ENCODE measurements around the gene NAT14.

NAT14 gene

DNA sequence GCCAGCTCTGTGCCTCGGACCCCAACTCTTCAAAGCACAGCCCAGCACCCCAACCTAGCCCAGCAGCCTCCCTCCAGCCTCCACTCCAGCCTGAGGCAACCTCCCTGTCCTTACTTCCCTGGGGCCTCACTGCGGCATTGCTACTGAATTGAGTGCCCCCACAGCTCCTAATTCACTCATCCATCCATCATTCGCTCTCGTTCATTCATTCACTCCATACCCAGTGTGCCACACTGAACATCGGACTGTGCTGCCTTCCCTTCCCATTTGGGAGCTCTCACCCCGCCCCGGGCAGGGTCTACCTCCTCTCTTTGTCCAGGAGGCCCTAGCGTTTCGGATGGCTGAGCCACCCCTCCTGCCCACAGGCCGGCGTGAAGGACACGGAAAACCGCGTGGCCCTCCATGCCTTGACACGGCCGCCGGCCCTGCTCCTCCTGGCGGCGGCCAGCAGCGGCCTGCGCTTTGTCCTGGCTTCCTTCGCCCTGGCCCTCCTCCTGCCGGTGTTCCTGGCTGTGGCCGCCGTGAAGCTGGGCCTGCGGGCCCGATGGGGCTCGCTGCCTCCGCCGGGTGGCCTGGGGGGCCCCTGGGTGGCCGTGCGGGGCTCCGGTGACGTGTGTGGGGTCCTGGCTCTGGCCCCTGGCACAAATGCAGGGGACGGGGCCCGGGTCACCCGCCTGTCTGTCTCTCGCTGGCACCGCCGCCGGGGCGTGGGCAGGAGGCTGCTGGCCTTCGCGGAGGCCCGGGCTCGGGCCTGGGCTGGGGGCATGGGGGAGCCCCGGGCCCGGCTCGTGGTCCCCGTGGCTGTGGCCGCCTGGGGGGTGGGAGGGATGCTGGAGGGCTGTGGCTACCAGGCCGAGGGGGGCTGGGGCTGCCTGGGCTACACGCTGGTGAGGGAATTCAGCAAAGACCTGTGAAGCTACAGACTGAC is 1.3 kb downstream of the NAT14 start:
- Histone ChIP-seq H3K4me3 (IDR thresholded peaks at IDR 0.05; ENCODE audit: insufficient read depth, low read depth, low read length) (no peak overlapping the region), H3K79me2 (ENCODE audit: insufficient read depth, low read depth) (no peaks in the 10 kb centered on the region), H3K4me1 (ENCODE audit: low read depth, poor library complexity, severe bottlenecking) (no peaks in the 10 kb centered on the region), H3K9ac (no peak overlapping the region), H4K20me1 (ENCODE audit: insufficient read depth) (no peaks in the 10 kb centered on the region), H3K27ac (no peak overlapping the region), H3K36me3 (ENCODE audit: insufficient read depth) (no peaks in the 10 kb centered on the region), H2AFZ (ENCODE audit: low read depth) (no peak overlapping the region), H3K4me2 (no peak overlapping the region), H3K27me3 (ENCODE audit: insufficient read depth, low read depth) (peaks cover 39% of the 10 kb centered on the region; the same call in 1 of the 2 replicates)
- TF ChIP-seq, protein P1, sequence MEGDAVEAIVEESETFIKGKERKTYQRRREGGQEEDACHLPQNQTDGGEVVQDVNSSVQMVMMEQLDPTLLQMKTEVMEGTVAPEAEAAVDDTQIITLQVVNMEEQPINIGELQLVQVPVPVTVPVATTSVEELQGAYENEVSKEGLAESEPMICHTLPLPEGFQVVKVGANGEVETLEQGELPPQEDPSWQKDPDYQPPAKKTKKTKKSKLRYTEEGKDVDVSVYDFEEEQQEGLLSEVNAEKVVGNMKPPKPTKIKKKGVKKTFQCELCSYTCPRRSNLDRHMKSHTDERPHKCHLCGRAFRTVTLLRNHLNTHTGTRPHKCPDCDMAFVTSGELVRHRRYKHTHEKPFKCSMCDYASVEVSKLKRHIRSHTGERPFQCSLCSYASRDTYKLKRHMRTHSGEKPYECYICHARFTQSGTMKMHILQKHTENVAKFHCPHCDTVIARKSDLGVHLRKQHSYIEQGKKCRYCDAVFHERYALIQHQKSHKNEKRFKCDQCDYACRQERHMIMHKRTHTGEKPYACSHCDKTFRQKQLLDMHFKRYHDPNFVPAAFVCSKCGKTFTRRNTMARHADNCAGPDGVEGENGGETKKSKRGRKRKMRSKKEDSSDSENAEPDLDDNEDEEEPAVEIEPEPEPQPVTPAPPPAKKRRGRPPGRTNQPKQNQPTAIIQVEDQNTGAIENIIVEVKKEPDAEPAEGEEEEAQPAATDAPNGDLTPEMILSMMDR (conservative IDR thresholded peaks at IDR 0.05; ENCODE audit: low read depth, low read length) = no peak

DNA sequence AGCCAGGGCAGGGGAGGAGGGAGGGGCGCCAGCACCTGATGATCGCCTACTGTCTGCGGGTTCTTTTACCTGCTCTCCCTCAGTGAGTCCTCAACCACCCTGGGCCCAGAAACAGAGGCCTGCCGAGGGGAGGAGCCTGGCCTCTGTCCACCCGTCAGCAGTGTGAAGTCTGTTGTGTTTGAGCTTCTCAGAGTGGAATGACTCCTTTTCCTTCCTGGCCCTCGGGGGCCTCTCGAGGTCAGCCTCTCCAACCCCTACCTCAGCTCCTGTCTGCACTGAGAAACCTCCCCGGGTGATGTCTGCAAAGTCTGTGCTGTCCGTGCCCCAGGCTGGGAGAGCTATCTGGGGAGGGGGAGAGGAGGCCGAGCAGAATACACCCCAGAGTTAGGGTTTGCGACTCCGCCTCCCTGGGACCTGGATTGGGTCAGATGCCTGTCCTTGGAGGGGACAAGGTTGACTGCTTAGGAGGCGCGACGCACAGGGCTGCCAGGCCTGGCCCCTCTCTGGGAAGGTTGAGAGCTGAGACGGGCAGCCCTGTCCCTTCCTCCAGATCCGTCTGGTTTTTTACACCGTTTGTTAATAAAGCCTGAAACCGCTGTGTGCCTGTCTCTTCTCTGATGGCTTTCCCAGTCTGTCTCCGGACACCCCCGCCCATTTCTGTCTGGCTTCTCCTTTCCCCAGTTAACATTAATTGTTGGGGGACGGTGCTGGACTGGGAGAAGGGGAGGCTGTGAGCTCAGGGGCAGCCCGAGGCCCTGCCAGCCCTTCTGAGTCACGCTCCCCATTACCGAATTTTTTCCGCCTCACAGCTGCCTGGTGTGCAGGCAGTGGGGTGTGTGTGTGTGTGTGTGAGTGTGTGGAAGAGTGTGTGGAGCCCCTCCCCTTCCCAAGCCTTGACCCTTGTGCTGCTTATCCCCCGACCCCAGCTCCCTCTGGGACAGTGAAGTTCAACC is 2.3 kb downstream of the NAT14 start:
- Histone ChIP-seq H3K4me3 (IDR thresholded peaks at IDR 0.05; ENCODE audit: insufficient read depth, low read depth, low read length) (no peak overlapping the region), H3K79me2 (ENCODE audit: insufficient read depth, low read depth) (no peaks in the 10 kb centered on the region), H3K27me3 (ENCODE audit: insufficient read depth, low read depth) (peaks cover 48% of the 10 kb centered on the region; the same call in 1 of the 2 replicates), H3K36me3 (ENCODE audit: insufficient read depth) (no peaks in the 10 kb centered on the region), H3K4me1 (ENCODE audit: low read depth, poor library complexity, severe bottlenecking) (no peaks in the 10 kb centered on the region), H4K20me1 (ENCODE audit: insufficient read depth) (no peaks in the 10 kb centered on the region), H3K9ac (no peak overlapping the region), H3K4me2 (no peak overlapping the region), H3K27ac (no peak overlapping the region), H2AFZ (ENCODE audit: low read depth) (no peak overlapping the region)
- TF ChIP-seq, protein P1 (conservative IDR thresholded peaks at IDR 0.05; ENCODE audit: low read depth, low read length) = no peak

DNA sequence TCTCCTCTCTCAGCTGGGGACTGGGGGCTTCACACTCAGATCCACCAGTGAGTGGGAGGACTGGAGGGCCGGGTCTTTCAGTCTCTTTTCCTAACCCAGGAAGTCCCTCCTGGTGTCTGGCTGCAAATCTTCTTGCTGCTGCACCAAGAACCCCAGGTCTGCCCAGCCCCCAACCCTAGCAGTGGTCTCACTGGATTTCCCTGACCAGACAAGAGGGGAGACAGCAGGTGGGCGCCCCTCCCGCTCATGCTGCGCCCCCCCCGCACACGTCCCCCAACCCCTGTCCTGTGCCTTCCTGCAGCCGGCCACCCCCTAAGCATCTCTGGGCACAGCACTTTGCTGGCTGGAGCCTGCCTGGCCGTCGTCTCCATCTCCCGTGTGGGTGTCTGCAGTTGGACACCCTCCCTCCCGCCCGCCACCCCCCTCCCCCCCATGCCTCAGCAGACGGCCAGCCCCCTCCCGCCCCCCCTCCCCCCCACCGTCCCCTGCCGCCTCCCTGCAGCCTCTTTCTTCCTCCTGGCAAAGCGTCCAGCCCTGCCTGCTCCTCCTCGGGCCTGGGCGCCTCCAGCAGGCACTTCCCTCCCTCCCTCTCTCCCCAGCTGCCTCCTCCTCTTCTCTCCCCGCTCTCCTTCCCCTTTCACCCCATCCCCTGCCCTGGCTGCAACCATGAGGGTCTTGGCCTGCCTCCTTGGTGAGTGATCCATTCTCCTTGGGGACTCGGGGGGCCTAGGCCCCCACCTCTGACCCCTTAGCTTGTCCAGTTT is 3.1 kb downstream of the NAT14 start, which contains the start of gene SSC5D:
Gene SSC5D (plus strand): TSS at position 513 of the 764 bp plus-strand sequence. CDS start 154 bp downstream, at position 667.
- Histone ChIP-seq H4K20me1 (ENCODE audit: insufficient read depth) (no peaks in the 10 kb centered on the region), H3K36me3 (ENCODE audit: insufficient read depth) (no peaks in the 10 kb centered on the region), H3K27me3 (ENCODE audit: insufficient read depth, low read depth) (peaks cover 56% of the 10 kb centered on the region; the same call in 1 of the 2 replicates), H3K27ac (no peak within 1 kb of the TSS), H3K79me2 (ENCODE audit: insufficient read depth, low read depth) (no peaks in the 10 kb centered on the region), H3K4me1 (ENCODE audit: low read depth, poor library complexity, severe bottlenecking) (no peaks in the 10 kb centered on the region), H3K4me3 (IDR thresholded peaks at IDR 0.05; ENCODE audit: insufficient read depth, low read depth, low read length) (no peak within 1 kb of the TSS), H3K4me2 (no peak within 1 kb of the TSS), H2AFZ (ENCODE audit: low read depth) (no peak within 1 kb of the TSS), H3K9ac (no peak within 1 kb of the TSS)
- TF ChIP-seq, protein P1 (conservative IDR thresholded peaks at IDR 0.05; ENCODE audit: low read depth, low read length) = no peak
